ENCODE data around the gene EFNA2.

- TF ChIP-seq CTCF (IDR thresholded peaks at IDR 0.05) (no peak), POLR2A (IDR thresholded peaks at IDR 0.05) (no peak)
These were observed 3.0 kb upstream of the EFNA2 start for GRCh38 chr19:1282588-1283206.

All from uterus (tissue), 2 donors.